Myocyte (in vitro differentiated cells): ENCODE results near the gene CBX4. TPM values are rescaled to one million over a fixed set of nuclear protein-coding genes. Genes with fewer than 3 reads are reported as not detected.

Experiments used
- DNase-seq: peaks from one replicate; pipeline ENCODE4 v3.0.0-alpha.2; 2012; ENCODE audit warnings: low read depth
- polyA plus RNA-seq: library from polyadenylated mRNA; unstranded; fragments of >200 nt; gene quantifications from one replicate; pipeline ENCODE4 v1.2.1, GENCODE V29; 2012; ENCODE audit warnings: missing spikeins
- total RNA-seq: library from RNA; depleted of rRNA; stranded (reverse); fragments of >200 nt; gene quantifications from 2 replicates; pipeline ENCODE4 v1.2.3, GENCODE V29; 2014

Gene CBX4
- total RNA-seq, result 14.1 and 16.8 TPM in 2 replicates
- 14.1 TPM for polyA plus RNA-seq

DNA sequence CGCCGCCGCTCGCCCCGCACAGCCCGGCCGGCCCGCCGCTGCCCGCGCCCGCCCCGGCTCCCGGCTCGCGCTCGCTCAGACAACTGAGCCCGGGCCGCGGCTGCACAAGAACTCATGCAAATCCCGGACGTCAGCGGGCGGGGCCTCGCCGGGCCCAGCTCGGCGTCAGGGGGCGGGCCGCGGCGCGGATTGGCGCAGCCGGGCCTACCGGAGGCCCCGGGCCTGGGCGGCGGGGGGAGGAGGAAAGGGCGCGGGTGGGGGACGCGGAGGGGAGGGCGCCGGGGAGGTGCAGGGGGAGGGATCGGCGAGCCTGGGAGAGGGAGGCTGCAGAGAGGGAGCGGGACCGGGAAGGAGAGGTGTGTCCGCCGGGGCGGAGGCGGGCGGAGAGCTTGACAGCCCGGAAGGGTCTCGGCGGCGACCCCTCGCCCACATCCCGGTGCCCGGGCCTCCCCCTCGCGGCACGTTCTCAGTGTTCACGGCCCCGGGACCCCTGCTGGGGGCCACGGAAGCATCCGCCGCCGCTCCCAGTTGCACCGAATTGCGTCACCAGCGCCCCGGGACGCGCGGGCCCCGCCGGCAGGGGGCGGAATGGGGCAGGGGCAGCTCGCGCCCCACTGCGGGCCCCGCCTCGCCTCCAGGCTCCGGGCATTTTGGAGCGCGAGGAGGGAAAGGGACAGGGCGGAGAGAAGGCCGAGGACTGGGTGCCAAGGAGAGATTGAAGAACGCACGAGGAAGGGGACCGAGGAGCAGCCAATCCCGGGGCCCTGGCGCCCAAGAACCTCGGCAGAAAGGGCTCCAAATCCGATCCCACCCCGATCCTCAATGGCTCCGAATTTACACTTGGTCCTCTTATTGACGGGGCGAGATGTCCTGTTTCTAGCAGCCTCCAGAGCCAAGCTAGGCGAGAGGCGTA lies at the start of gene CBX4:
CBX4 (minus strand) TSS at position 85 of the 913 bp plus-strand sequence. CDS start 189 bp downstream, outside the sequence.
- DNase-seq, result peak; percentile 94

DNA sequence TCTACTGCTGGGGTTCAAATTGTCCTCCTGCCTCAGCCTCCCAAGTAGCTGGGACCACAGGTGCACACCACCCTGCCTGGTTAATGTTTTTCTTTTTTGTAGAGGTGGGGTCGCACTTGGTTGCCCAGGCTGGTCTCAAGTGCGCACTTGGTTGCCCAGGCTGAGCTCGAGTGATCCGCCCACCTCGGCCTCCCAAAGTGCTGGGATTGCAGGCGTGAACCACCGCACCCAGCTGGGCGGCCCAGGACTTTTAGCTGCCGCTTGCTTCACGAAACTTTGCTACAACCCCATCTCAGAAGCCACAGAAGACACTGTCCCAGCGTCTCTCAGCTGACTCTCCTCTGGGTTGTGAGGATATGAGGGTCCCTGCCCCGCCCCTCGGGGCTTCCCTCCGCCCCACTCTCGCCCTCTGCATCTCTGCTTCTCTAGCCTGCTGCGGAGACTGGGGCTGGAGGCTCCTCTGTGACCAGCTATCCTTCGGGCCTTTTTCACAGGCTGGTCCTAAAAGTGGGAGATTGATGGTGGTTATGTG lies 48.8 kb upstream of the CBX4 start:
- no peak for DNase-seq

DNA sequence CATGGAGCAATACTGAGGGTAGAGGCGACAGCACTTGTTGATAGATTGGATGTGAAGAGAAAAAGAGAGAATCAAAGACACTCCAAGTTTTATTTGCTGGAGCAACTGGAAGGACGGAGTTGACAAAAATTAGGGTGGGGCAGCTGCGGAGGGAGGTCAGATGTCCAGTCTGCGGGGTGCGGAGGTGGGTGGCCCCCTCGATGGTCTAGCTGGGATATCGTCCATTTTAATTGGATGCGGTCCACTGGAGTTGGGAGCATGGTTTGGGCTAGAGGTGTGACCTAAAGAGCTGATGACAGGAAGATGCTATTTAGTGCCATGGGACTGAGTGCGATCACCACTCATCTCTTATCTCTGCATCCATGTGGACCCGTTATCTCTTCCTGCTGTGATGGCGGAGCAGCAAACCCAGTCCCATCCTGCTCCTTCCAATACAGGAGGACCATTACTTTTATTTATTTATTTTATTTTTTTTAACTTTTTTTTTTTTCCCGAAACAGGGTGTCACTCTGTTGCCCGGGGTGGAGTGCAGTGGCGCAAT lies 48.3 kb upstream of the CBX4 start:
- DNase-seq, result no peak

DNA sequence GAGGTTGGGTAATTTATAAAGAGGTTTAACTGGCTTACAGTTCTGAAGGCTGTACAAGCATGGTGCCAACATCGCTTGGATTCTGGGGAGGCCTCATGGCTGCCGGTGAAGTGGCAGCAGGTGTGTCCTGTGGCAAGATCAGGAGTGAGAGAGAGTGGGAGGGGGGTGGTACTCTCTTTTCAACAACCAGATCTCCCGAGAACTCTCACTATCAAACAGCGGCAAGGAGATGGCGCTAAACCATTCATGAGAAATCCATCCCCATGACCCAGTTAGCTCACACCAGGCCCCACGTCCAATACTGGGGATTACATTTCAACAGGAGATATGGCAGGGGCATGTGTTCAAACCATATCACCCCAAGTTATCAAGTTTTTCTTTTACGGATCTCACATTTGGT lies 44.0 kb upstream of the CBX4 start:
- no peak for DNase-seq

DNA sequence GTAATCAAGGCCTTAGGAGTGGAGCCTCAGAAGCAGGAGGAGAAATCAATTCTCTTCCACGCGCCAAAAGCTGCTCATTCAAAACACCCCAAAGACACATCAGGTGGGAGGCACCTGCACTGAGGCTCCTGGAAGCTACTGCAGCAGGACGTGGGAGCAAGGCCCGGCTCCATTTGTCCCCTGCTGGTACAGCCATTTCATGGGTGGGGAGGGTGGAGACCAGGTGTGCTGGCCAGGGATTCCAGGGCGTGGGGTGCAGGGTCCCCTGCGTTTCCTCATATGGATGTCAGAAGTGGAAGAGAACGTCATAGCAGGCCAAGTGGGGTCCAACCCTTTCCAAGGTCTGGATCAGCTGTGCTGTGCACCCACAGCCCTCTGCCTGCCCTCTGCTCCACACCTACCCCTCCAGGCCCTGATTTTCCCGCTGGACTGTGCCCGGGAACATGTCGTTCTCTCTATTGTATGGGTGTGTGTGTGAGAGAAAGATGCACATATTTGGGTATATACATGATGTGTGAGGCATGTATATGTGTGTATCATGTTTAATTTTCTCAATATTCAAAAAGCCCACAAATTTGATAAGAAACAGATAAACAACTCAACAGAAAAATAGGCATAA lies 39.2 kb upstream of the CBX4 start:
- no peak for DNase-seq

DNA sequence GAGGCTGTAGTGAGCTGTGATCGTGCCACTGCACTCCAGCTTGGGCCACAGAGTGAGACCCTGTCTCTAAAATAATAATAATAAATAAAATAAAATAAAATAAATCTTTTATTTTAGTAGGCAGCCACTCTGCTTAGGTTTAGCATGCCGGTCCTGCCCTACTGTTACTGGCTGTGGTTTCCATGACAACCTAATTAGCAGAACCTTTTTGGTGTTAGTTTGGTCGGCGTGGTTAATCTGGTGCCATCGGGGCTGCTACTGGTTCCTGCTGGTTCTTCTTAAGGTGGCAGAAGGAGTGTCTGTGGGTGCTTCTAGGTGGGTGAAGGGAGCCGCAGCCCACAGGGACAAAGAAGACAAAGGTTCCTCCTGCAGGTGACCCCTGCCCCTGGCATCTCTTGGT lies 37.8 kb upstream of the CBX4 start:
- DNase-seq, result no peak

DNA sequence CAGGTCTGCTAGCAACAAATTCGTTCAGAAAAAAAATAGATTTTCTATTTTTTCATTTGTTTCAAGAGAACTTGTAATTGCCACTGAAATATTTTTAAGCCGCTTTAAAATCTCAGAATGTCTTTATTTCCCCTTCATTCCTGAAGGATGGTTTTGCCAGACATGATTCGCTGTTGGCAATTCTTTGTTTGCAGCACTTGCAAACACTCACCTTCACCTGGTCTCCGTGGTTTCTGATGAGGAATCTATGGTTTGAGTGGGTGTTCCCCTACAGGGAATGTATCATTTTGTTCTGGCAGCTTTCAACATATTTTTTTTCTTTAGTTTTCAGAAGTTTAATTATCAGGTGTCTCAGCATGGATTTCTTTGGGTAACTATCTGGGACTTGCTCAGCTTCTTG lies 36.3 kb upstream of the CBX4 start:
- DNase-seq, result no peak

DNA sequence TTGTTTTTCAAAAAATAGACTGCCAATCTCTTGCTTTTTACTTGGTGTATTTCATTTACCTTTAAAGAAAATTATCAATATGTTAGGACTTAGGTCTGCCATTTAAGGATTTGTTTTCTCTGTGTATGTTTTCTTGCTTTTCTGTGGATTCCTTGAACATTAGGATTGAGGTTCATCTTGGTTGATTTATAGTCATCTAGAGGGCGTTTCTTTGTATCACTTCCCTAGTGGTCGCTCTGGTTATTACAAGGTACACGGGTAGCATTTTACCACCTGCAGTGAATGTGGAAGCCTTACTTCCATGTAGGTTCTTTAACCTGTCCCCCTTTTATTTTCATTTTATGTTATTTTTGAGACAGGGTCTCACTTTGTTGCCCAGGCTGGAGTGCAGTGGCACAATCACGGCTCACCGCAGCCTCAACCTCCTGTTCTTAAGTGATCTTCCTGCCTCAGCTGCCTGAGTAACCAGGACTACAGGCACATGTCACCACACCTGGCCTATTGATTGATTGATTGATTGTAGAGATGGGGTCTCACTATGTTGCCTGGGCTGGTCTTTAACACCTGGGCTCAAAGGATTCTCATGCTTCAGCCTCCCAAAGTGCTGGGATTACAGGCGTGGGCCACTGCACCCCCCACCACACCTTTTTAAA lies 35.2 kb upstream of the CBX4 start:
- DNase-seq, result peak; percentile 29

DNA sequence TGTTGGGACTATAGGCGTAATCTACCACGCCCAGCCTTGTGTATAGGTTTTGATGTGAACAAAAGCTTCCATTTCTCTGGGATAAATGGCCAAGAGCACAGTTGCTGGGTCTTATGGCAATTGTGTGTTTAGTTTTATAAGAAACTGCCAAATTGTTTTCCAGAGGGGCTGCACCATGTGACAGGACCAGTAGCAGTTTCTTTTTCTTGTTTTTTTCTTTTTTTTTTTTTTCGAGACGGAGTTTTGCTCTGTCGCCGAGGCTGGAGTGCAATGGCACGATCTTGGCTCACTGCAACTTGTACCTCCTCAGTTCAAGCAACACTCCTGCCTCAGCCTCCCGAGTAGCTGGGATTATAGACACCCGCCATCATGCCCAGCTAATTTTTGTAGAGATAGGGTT lies 34.3 kb upstream of the CBX4 start:
- no peak for DNase-seq

DNA sequence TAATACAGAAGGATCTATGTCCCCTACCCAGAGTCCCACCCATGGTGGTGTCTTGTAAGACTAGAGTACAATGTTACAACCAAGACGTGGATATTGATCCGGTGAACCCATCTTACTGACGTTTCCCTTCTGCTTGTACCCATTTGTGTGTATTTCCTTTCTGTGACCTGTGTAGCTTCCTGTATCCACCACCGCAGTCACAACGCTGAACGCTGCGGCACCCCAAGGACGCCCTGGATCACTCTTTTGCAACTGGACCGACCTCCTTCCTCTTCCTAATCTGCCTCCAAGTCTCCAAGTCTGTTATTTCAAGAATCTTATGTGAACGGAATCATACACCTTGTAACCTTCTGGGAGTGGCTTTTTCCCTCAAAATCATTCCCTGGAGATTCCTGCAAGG lies 33.5 kb upstream of the CBX4 start:
- DNase-seq, result no peak

DNA sequence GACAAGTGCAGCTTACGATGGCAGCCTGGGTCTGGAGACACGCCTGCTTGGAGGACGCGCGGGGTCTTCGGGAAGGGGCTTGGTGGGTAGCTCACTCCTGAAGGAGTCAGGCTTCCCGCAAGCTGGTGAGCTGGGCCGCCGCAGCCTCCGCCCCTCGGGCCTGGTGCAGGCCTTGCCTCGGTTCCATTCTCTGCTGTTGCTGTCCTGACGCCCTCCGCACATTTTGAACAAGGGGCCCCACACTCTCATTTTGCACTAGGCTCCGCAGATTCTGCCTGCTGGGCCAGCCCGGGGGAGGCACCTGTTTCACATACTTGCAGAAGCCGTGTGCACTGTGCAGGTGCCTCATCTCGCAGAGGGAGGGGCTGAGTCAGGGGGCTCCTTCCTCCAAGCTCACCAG lies 31.9 kb upstream of the CBX4 start:
- DNase-seq, result no peak

DNA sequence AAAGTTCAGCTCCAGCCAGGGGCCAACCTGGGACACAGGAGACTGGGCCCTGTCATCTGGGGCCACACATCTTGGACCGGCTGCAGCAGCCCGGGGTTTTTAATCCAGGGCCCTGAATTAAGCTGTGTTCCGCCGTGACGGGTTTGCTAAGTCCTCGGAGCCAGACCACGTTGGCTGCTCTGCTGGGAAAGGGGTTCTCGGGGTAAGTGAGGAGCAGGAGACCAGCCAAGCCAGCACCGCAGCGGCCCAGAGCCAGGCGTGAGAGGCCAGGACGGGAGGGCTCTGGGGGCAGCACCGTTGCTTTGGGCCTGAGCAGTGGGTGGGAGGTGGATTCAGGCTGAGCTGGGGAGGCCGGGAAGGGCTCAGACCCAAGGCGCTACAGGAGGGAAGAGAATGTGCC lies 31.3 kb upstream of the CBX4 start:
- DNase-seq, result no peak

DNA sequence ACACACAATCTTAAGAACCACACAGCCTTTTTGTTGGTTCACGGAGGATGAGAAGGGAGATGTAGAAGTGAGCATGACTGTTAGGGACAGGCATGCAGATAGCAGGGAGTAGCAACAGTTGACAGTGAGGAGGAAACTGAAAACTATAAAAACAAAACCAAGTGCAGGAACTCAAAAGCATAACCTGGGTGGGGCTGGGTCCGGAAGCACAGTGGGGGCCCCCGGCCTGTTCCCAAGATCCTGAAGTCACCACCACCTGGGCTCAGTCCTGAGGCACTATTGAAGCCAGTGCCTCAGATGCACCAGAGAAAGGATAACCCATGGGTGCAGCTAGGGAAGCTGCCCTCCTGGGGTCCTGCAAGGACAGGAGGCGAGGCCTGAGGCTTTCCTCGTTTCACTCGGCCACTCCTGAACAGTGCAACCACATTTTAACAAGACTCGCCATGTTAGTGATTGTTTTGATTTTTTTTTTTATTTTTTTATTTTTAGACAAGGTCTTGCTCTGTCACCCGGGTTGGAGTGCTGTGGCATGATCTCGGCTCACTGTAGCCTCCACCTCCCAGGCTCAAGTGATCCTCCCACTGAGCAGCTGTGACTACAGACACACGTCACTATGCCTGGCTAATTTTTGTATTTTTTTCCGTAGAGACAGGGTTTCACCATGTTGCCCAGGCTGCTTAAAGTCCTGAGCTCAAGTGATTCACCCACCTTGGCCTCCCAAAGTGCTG lies 27.7 kb upstream of the CBX4 start:
- peak; percentile 52 for DNase-seq

DNA sequence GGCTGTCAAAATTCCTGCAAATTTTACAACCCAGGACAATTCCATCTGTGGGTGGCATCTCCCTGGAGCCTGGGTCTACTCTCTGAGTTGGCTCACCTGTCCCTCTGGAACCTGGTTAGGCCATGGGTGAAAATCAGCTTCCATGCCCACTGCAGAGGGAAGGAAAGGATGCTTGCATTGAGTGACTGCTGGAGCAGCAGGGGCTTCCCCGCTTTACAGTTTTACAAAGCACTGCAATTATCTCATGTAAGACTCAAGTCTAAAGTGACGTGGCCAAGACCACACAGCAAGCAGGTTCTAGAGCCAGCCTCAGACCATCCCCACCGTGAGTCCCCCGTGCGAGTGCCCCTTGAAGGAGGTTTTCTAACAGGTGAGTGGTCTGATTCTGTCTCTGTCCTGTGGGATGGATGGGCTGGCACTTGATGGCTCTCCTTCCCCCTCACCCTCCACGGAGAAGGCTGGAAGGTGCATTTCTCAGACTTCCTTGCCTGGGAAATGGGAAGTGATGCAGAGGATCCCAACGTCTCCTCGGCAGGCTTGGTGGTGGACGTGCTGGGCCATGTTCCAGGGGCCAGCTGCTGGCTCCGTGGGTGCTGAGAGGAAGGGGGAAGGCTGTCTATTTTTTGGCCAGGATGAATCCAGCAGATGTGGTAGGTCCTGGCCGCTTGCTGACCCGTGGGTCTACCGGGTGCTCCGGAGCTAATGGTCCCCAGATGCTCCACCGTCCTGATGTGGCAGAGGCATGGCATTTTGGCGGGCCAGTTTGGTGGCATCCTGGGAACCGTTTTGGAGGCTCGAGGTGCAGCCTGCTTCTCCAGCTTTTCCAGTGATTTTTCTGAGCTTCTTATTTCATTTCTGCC lies 26.3 kb upstream of the CBX4 start:
- DNase-seq, result no peak

DNA sequence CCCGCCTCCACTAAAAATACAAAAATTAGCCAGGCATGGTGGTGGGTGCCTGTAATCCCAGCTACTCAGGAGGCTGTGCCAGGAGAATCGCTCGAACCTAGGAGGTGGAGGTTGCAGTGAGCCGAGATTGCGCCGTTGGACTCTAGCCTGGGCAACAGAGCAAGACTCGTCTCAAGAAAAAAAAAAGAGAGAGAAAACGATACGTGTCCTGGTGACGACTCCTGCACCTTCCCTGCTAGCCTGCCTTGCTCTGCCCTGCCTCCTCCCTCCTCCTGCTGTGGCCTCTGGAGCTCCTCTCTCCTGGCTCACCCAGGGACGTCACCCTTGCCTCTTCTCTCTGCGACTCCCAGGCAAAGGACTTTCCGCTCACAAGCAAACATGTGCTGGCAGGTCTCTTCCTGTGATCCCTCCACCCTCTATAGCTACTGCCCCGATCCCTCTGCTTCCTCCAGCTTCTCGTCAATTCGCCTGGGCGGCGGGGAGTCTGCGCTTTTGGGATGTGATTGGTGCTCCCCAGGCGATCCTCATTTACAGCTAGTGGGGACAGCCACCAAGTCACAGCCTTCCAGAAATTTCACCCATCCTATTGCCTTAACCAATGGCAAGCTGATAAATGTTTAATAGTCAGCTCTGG lies 25.5 kb upstream of the CBX4 start:
- no peak for DNase-seq

DNA sequence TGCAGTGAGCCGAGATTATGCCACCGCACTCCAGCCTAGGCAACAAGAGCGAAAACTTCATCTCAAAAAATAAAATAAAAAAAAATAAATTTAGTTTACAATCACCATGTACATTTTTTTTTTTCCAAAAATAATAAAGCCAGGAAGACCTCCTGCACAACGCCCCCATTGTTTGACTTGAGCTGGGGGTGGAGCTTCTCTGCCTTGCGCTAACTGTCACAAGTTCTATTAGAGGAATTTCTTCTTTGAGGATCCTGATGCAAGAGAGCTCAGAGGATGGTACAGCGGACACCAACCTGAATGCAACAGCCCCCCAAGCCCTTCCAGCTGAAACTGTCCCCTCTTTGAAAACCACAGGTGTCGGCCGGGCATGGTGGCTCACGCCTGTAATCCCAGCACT lies 24.9 kb upstream of the CBX4 start:
- DNase-seq, result no peak

DNA sequence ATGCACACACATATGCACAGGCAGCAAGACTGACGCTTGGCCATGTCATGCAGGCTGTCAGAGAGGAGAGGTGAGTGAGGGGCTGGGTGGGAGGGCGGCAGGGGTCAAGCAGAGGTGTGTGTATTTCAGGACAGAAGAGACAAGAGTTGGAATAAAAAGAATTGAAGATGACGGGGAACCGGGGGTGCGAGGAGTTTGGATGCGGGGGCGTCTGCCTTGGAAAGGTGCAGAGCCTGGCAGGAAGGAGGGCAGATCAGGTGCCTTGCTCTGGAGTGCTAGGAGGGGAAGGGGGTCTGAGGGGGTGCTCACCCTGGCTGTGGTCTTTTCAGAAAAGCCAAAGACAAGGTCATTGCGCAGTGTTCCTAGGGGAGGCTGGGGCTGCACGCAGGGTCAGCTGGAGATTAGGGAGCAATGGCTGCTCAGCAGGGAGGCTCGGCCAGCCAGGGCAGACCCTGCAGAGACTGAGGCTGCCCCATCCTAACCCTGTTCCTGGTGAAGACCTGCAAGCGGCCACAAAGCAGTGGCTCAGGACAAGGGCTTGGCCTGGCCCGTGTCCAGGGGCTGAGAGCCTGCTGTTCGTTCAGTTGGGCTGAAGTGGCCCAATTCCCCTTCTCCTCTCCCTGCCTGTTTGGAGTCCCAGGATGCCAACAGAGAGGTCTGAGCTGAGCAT lies 23.7 kb upstream of the CBX4 start:
- no peak for DNase-seq

DNA sequence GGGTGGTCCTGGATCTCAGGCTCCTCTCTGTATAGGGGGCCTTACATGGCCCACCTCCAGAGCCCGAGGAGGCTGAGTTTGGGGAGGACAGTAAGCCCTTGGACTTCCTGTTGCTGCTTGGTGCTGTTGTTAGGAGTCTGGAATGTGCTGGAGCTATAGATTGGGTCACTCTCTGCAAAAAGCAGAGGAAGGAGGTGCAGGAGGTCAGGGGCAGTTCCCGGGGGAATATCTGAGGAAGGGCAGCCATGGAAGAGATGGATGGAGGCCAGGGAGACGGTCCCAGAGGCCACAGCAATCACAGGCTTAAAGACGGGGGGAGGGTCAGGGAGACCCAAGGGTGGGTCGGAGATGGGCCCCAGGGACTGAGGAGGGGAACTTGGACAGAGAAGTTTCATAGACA lies 23.0 kb upstream of the CBX4 start:
- DNase-seq, result no peak
